Peyer's patch (tissue), 4 donors: ENCODE results near the gene ANKLE2.

Experiments used
- POLR2A ChIP-seq, 2 donors: fragments of 450-650 bp; IDR thresholded peaks; one replicate each; pipeline ENCODE4 v1.5.1; 2017; ENCODE audit warnings: antibody characterized with exemption in 2 of 2, mild to moderate bottlenecking in 2 of 2, moderate library complexity in 2 of 2
- TF ChIP-seq, protein P1 (sequence below), 6 experiments: fragments of 450-650 bp in 4 of 6; fragments of 200-600 bp in 2 of 6; sonication (generic) in 1 of 6; IDR thresholded peaks; one replicate each; pipeline ENCODE4 v1.5.1; 2017 to 2019; ENCODE audit warnings: antibody characterized with exemption in 6 of 6, mild to moderate bottlenecking in 3 of 6, moderate library complexity in 1 of 6

GRCh38 chr12:132729541-132730320 is 31.9 kb downstream of the ANKLE2 start:
- TF ChIP-seq, protein P1, sequence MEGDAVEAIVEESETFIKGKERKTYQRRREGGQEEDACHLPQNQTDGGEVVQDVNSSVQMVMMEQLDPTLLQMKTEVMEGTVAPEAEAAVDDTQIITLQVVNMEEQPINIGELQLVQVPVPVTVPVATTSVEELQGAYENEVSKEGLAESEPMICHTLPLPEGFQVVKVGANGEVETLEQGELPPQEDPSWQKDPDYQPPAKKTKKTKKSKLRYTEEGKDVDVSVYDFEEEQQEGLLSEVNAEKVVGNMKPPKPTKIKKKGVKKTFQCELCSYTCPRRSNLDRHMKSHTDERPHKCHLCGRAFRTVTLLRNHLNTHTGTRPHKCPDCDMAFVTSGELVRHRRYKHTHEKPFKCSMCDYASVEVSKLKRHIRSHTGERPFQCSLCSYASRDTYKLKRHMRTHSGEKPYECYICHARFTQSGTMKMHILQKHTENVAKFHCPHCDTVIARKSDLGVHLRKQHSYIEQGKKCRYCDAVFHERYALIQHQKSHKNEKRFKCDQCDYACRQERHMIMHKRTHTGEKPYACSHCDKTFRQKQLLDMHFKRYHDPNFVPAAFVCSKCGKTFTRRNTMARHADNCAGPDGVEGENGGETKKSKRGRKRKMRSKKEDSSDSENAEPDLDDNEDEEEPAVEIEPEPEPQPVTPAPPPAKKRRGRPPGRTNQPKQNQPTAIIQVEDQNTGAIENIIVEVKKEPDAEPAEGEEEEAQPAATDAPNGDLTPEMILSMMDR (IDR thresholded peaks at IDR 0.05): no peak
- TF ChIP-seq POLR2A (IDR thresholded peaks at IDR 0.05): no peak
